Measurements from ENCODE around the gene TIA1. TPM values are rescaled to one million over a fixed set of nuclear protein-coding genes. Genes with fewer than 3 reads are reported as not detected.
A peak's percentile ranks its signal among the peaks of the same experiment; 100 is the strongest.
"Not testable (repeated sequence)": the region's sequence is repeated elsewhere in the genome, so short reads cannot be mapped to it uniquely, and the experiment has no call there.

TIA1 gene
- total and polyA plus RNA-seq, 7 experiments from 2014 or later: 39.3 to 244 (median 95.3) TPM

DNA sequence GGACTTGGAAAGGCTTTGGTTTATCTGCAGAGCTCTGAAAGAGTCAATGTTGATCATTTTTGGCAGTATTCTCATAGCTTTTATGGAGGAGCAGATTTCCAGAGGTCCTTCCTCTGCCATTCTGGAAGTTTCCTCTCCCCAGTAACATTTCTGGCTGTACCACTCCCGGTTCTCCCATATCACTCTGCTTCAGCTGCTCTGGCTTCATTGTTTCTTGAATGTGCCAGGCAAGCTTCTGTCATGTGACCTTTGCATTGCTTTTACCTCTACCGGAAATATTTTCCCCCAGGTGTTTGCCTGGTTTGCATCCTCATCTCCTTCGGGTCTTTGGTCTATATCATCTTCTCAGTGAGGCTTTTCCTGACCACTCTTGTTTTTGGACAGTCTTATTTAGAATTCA is 21.9 kb upstream of the TIA1 start:
- no peak for ATAC-seq
- no peaks in the 10 kb centered on the region for H3K9me3 ChIP-seq (ENCODE audit: control insufficient read depth in 2 of 3, low read length in 3 of 3)
- H3K36me3 ChIP-seq (ENCODE audit: control insufficient read depth in 2 of 3, insufficient read depth in 3 of 3, low read length in 3 of 3): peaks cover 0 to 34% (median 12%) of the 10 kb centered on the region in 3 experiments
- no peaks in the 10 kb centered on the region for H3K27me3 Mint-ChIP-seq
- ChIA-PET CTCF (interaction anchor here (1.0 kb wide), 1 partner anchor 11 kb away, joined by 3 read pairs; no protein-coding TSS in a partner anchor), POLR2A (interaction anchor here (0.6 kb wide), 2 partner anchors 14 to 394 kb away, joined by 4 to 5 read pairs; no protein-coding TSS in a partner anchor)
- intact Hi-C loops (cut with micrococcal nuclease): loop anchor here in 1 of 2 donors (2.0 kb wide), 1 partner anchor 16 kb away; no protein-coding TSS in a partner anchor
- H3K4me1 Mint-ChIP-seq: peaks cover 7 to 24% (median 18%) of the 10 kb centered on the region in 7 donors
- H3K4me3 ChIP-seq (ENCODE audit: low read length): no peak overlapping the region
- no peaks in the 10 kb centered on the region for H3K4me1 ChIP-seq (ENCODE audit: control insufficient read depth in 2 of 2, insufficient read depth in 2 of 2, low read length in 2 of 2)
- peaks cover 9 to 39% (median 26%) of the 10 kb centered on the region in 5 donors for H3K36me3 Mint-ChIP-seq
- peaks cover 0 to 5% (median 0%) of the 10 kb centered on the region in 11 donors for H3K9me3 Mint-ChIP-seq
- no peaks in the 10 kb centered on the region for H3K27me3 ChIP-seq (ENCODE audit: control insufficient read depth in 2 of 2, insufficient read depth in 2 of 2, low read length in 2 of 2)
- no peak overlapping the region for H3K4me3 Mint-ChIP-seq
- peak overlapping the region in 2 of 9 donors; percentile 16 to 43 for H3K27ac Mint-ChIP-seq
- no peak for DNase-seq
- H3K27ac ChIP-seq (ENCODE audit: low read depth, low read length): no peak overlapping the region

DNA sequence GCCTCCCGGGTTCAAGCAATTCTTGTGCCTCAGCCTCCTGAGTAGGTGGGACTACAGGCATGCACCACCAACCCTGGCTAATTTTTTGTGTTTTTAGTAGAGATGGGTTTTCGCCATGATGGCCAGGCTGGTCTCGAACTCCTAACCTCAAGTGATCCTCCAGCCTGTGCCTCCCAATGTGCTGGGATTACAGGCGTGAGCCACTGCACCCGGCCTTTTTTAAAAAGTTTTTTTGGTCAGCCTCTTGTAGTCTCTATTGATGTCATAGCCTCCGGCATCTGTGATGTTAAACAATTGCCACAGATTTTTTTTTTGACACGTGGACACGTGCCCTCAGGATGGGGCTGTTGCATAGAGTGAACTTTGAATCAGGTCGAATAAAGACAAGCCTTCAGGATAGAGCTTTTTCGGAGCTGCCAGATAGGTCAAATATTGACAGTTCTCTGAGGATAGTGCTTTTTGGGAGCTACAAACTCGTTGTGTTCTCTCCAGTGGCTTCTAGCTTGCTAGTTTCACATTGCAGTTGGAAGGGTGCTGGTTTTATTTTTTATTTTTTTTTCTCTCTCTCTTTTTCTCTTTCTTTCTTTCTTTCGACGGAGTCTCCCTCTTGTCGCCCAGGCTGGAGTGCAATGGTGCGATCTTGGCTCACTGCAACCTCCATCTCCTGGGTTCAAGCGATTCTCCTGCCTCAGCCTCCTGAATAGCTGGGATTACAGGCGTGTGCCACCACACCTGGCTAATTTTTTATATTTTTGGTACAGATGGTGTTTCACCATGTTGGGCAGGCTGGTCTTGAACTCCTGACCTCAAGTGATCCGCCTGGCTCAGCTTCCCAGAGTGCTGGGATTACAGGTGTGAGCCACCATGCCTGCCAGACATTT is 21.2 kb upstream of the TIA1 start:
- H3K27ac ChIP-seq (ENCODE audit: low read depth, low read length); H3K4me1 ChIP-seq (ENCODE audit: control insufficient read depth in 2 of 2, insufficient read depth in 2 of 2, low read length in 2 of 2); H3K9me3 ChIP-seq (ENCODE audit: control insufficient read depth in 2 of 3, low read length in 3 of 3); DNase-seq; H3K27me3 ChIP-seq (ENCODE audit: control insufficient read depth in 2 of 2, insufficient read depth in 2 of 2, low read length in 2 of 2); H3K27me3 Mint-ChIP-seq; ATAC-seq; H3K4me3 ChIP-seq (ENCODE audit: low read length); H3K4me3 Mint-ChIP-seq; H3K9me3 Mint-ChIP-seq: not testable (repeated sequence)
- peaks cover 0 to 29% (median 6%) of the 10 kb centered on the region in 3 experiments for H3K36me3 ChIP-seq (ENCODE audit: control insufficient read depth in 2 of 3, insufficient read depth in 3 of 3, low read length in 3 of 3)
- ChIA-PET CTCF (interaction anchor here (1.0 kb wide), 1 partner anchor 10 kb away, joined by 3 read pairs; no protein-coding TSS in a partner anchor), POLR2A (interaction anchor here (0.6 kb wide), 1 partner anchor 15 kb away, joined by 4 read pairs; no protein-coding TSS in a partner anchor)
- H3K4me1 Mint-ChIP-seq: peaks cover 8 to 24% (median 21%) of the 10 kb centered on the region in 7 donors
- peaks cover 10 to 34% (median 24%) of the 10 kb centered on the region in 5 donors for H3K36me3 Mint-ChIP-seq
- intact Hi-C loops (cut with micrococcal nuclease): loop anchor here in 1 of 2 donors (2.0 kb wide), 1 partner anchor 17 kb away; no protein-coding TSS in a partner anchor
- peak overlapping the region in 1 of 9 donors; percentile 55 for H3K27ac Mint-ChIP-seq

GRCh38 chr2:70266925-70267324 is 18.5 kb upstream of the TIA1 start:
- peaks cover 0 to 37% (median 6%) of the 10 kb centered on the region in 3 experiments for H3K36me3 ChIP-seq (ENCODE audit: control insufficient read depth in 2 of 3, insufficient read depth in 3 of 3, low read length in 3 of 3)
- H3K4me3 Mint-ChIP-seq; POLR2A ChIA-PET; H3K27me3 ChIP-seq (ENCODE audit: control insufficient read depth in 2 of 2, insufficient read depth in 2 of 2, low read length in 2 of 2); DNase-seq; H3K4me3 ChIP-seq (ENCODE audit: low read length); H3K27ac ChIP-seq (ENCODE audit: low read depth, low read length); CTCF ChIA-PET; ATAC-seq; H3K9me3 ChIP-seq (ENCODE audit: control insufficient read depth in 2 of 3, low read length in 3 of 3); intact Hi-C loops (cut with micrococcal nuclease); H3K27me3 Mint-ChIP-seq; H3K4me1 ChIP-seq (ENCODE audit: control insufficient read depth in 2 of 2, insufficient read depth in 2 of 2, low read length in 2 of 2); H3K27ac Mint-ChIP-seq; H3K9me3 Mint-ChIP-seq: not testable (repeated sequence)
- Mint-ChIP-seq H3K36me3 (peaks cover 10 to 34% (median 25%) of the 10 kb centered on the region in 5 donors), H3K4me1 (peaks cover 9 to 30% (median 19%) of the 10 kb centered on the region in 7 donors)

DNA sequence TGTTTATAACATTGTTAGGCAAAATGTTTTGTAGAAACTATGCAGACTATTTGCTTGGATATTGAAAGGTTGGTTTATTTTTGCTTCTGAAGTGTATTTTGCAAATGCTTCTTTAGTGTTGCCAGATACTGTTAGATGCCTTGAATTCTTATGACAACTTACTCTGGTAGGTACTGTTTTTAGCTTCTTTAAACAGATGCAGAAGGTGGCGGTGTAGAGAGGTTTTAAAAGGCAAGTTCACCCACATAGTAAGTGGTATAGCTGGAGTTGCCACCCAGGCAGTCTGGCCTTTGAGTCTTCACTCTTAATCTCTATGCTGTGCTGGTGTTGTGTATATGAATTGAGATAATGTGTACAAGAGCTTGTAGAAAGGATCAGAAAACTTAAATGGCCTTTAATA is 13.1 kb upstream of the TIA1 start:
- peaks cover 28 to 66% (median 57%) of the 10 kb centered on the region in 7 donors for H3K4me1 Mint-ChIP-seq
- H3K27ac Mint-ChIP-seq: peak overlapping the region in 4 of 9 donors; percentile 5 to 62 (median 41)
- CTCF ChIA-PET: no interaction called here
- Histone ChIP-seq H3K27me3 (ENCODE audit: control insufficient read depth in 2 of 2, insufficient read depth in 2 of 2, low read length in 2 of 2) (no peaks in the 10 kb centered on the region), H3K4me1 (ENCODE audit: control insufficient read depth in 2 of 2, insufficient read depth in 2 of 2, low read length in 2 of 2) (peaks cover 7 to 21% of the 10 kb centered on the region in 2 donors), H3K9me3 (ENCODE audit: control insufficient read depth in 2 of 3, low read length in 3 of 3) (no peaks in the 10 kb centered on the region), H3K4me3 (ENCODE audit: low read length) (no peak overlapping the region), H3K27ac (ENCODE audit: low read depth, low read length) (no peak overlapping the region), H3K36me3 (ENCODE audit: control insufficient read depth in 2 of 3, insufficient read depth in 3 of 3, low read length in 3 of 3) (peaks cover 0 to 36% (median 6%) of the 10 kb centered on the region in 3 experiments)
- peaks cover 13 to 34% (median 25%) of the 10 kb centered on the region in 5 donors for H3K36me3 Mint-ChIP-seq
- POLR2A ChIA-PET: interaction anchor here (0.5 to 5.7 kb wide), 3 partner anchors 32 to 516 kb away, joined by 3 to 42 read pairs (median 3); partner anchors contain the start of gene SNRPG
- DNase-seq: no peak
- no peak for ATAC-seq
- H3K4me3 Mint-ChIP-seq: peak overlapping the region in 3 of 10 donors; percentile 4 to 56 (median 6)
- H3K9me3 Mint-ChIP-seq: peaks cover 0 to 1% (median 0%) of the 10 kb centered on the region in 11 donors
- no peaks in the 10 kb centered on the region for H3K27me3 Mint-ChIP-seq
- intact Hi-C loops (cut with micrococcal nuclease): no loop called here

- H3K4me1 Mint-ChIP-seq: peaks cover 19 to 50% (median 46%) of the 10 kb centered on the region in 7 donors
- H3K9me3 Mint-ChIP-seq: no peaks in the 10 kb centered on the region
- ChIA-PET CTCF (interaction anchor here (1.4 to 1.8 kb wide), 3 partner anchors 15 to 347 kb away, joined by 3 to 8 read pairs (median 8); partner anchors contain the start of gene FAM136A), POLR2A (interaction anchor here (0.5 to 5.7 kb wide), 18 partner anchors 10 to 614 kb away, joined by 3 to 42 read pairs (median 4); partner anchors contain the start of genes C2orf42, MXD1, SNRPG and TIA1)
- peaks cover 3 to 21% (median 10%) of the 10 kb centered on the region in 5 donors for H3K36me3 Mint-ChIP-seq
- no peaks in the 10 kb centered on the region for H3K27me3 Mint-ChIP-seq
- ATAC-seq: no peak
- no peaks in the 10 kb centered on the region for H3K27me3 ChIP-seq (ENCODE audit: control insufficient read depth in 2 of 2, insufficient read depth in 2 of 2, low read length in 2 of 2)
- peak overlapping the region; percentile 88 to 96 (median 92) for H3K4me3 Mint-ChIP-seq
- H3K9me3 ChIP-seq (ENCODE audit: control insufficient read depth in 2 of 3, low read length in 3 of 3): no peaks in the 10 kb centered on the region
- H3K27ac ChIP-seq (ENCODE audit: low read depth, low read length): peak overlapping the region; percentile 71
- peaks cover 0 to 18% (median 0%) of the 10 kb centered on the region in 3 experiments for H3K36me3 ChIP-seq (ENCODE audit: control insufficient read depth in 2 of 3, insufficient read depth in 3 of 3, low read length in 3 of 3)
- intact Hi-C loops (cut with micrococcal nuclease): loop anchor here (1.0 to 2.0 kb wide), 5 partner anchors 10 to 68 kb away; partner anchors contain the start of genes SNRPG (in 2 of the 2), TIA1 (in 2 of the 2) and C2orf42 (in 1 of the 2)
- peak in 2 of 9 donors; percentile 7 to 16 for DNase-seq
- peak overlapping the region; percentile 56 for H3K4me3 ChIP-seq (ENCODE audit: low read length)
- H3K27ac Mint-ChIP-seq: peak overlapping the region; percentile 58 to 93 (median 86)
- H3K4me1 ChIP-seq (ENCODE audit: control insufficient read depth in 2 of 2, insufficient read depth in 2 of 2, low read length in 2 of 2): peaks cover 7 to 21% of the 10 kb centered on the region in 2 donors
Measured at GRCh38 chr2:70258532-70258875, 10.1 kb upstream of the TIA1 start.

DNA sequence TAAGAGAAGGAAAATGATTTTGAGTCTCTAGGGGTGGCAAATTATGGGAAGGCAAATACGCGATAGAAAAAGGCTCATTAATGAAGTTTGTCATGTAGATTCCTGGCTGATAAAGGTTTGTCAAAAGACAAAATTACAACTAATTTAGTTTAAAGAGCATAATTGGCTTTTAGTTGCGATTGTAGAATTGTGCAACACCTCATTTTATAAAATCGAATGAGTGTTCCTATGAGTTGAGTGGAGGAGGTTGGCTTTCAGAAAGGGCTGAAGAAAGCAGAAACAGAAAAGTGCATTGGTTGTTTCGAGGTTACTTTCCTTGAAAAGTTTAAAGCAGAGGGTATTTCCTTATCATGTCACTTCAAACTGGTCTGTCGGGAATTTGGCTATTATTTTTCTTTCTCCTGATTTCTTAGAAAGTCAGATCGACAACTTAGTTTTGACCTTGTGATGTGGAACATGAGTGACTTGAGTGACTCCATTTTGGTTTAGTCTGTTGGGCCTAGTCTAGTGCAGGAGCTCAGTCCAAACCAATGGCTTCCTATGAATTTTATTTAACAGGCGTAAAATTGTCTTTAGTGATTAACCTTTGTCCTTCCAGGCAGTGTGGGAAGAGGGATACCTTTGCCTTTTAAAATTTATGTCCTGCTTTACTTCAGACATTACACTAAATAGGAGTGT is 7.3 kb upstream of the TIA1 start:
- no peak for ATAC-seq
- POLR2A ChIA-PET: interaction anchor here (0.7 kb wide), 1 partner anchor 36 kb away, joined by 5 read pairs; no protein-coding TSS in a partner anchor

More for the DNA sequence above, 7.3 kb upstream of the TIA1 start:
- CTCF ChIA-PET: no interaction called here
- no peaks in the 10 kb centered on the region for H3K27me3 Mint-ChIP-seq
- no peaks in the 10 kb centered on the region for H3K9me3 ChIP-seq (ENCODE audit: control insufficient read depth in 2 of 3, low read length in 3 of 3)
- H3K9me3 Mint-ChIP-seq: no peaks in the 10 kb centered on the region
- peaks cover 0 to 6% (median 0%) of the 10 kb centered on the region in 5 donors for H3K36me3 Mint-ChIP-seq
- no peaks in the 10 kb centered on the region for H3K27me3 ChIP-seq (ENCODE audit: control insufficient read depth in 2 of 2, insufficient read depth in 2 of 2, low read length in 2 of 2)
- H3K4me3 Mint-ChIP-seq: peak overlapping the region in 6 of 10 donors; percentile 1 to 60 (median 32)
- intact Hi-C loops (cut with micrococcal nuclease): no loop called here
- peak overlapping the region in 1 of 9 donors; percentile 44 for H3K27ac Mint-ChIP-seq
- H3K4me3 ChIP-seq (ENCODE audit: low read length): no peak overlapping the region
- H3K4me1 Mint-ChIP-seq: peaks cover 7 to 30% (median 26%) of the 10 kb centered on the region in 7 donors
- no peak overlapping the region for H3K27ac ChIP-seq (ENCODE audit: low read depth, low read length)
- H3K36me3 ChIP-seq (ENCODE audit: control insufficient read depth in 2 of 3, insufficient read depth in 3 of 3, low read length in 3 of 3): peaks cover 0 to 6% (median 0%) of the 10 kb centered on the region in 3 experiments
- peaks cover 7 to 16% of the 10 kb centered on the region in 2 donors for H3K4me1 ChIP-seq (ENCODE audit: control insufficient read depth in 2 of 2, insufficient read depth in 2 of 2, low read length in 2 of 2)
- DNase-seq: no peak

Data from naive thymus-derived CD4-positive, alpha-beta T cell (primary cell).